ENCODE data around the gene TMEM161A.

TMEM161A gene

DNA sequence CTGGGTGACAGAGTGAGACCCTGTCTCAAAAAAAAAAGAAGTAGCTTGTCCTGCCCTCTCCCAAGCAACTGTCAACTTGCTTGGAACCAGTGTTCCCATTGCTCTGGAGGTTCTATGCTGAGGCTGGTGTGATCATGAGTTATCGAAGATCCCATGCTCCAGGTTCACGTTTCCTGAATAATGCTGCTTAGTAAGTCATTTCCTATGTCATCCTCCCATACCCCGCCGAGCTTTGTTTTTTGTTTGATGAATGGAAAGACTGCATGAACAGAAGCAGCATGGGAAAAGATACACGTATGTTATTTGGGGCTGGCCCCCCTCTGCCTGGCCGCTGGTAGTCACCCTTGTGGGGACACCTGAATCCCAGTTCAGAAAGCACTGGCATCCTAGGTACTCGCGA is 63.2 kb downstream of the TMEM161A start:
- no peaks in the 10 kb centered on the region for H3K36me3 Mint-ChIP-seq (ENCODE audit: low read depth)
- no peak overlapping the region for H3K27ac Mint-ChIP-seq
- no peaks in the 10 kb centered on the region for H3K4me1 Mint-ChIP-seq (ENCODE audit: low read depth)
- H3K4me3 Mint-ChIP-seq, result no peak overlapping the region
- no peaks in the 10 kb centered on the region for H3K9me3 Mint-ChIP-seq
- no peaks in the 10 kb centered on the region for H3K27me3 Mint-ChIP-seq (ENCODE audit: low read depth)

DNA sequence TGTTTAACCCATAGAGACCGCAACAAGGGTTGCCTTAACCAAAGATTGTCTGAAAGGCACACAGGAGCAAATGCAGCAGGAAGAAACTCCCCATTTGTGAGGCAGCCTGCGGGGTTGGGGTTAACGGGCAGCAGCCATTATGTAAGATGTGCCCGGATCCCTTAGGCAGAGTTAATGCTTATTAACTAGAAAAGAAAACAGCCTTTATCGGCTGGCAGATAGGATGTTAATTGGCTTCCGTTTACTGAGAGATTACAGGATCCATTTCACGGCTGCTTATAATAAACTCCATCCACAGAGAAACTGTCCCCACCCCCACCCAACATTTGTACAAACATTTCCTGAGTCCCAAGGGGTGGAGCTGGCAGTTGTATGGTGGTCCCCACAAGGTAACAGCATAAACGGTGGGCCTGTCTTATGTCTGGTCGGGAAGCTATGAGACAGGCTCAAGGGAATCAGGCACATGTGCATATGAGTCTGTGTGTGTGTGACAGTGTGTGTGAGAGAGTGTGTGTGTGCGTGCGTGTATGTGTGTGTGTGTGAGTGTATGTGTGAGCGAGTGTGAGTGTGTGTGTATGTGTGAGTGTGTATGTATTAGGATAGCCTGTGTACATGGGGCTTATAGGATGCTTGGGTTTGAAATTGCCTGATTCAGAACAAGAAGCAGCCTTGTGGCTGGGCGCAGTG is 63.9 kb downstream of the TMEM161A start:
- peaks cover 2% of the 10 kb centered on the region for H3K4me1 Mint-ChIP-seq (ENCODE audit: low read depth)
- no peaks in the 10 kb centered on the region for H3K27me3 Mint-ChIP-seq (ENCODE audit: low read depth)

GRCh38 chr19:19071897-19072296 is 66.4 kb downstream of the TMEM161A start:
- no peak overlapping the region for H3K4me3 Mint-ChIP-seq
- H3K4me1 Mint-ChIP-seq (ENCODE audit: low read depth), result peaks cover 13% of the 10 kb centered on the region
- H3K9me3 Mint-ChIP-seq, result no peaks in the 10 kb centered on the region
- no peaks in the 10 kb centered on the region for H3K27me3 Mint-ChIP-seq (ENCODE audit: low read depth)
- no peaks in the 10 kb centered on the region for H3K36me3 Mint-ChIP-seq (ENCODE audit: low read depth)
- no peak overlapping the region for H3K27ac Mint-ChIP-seq

More for the DNA sequence above, 63.9 kb downstream of the TMEM161A start:
- Mint-ChIP-seq H3K36me3 (ENCODE audit: low read depth) (no peaks in the 10 kb centered on the region), H3K27ac (no peak overlapping the region), H3K9me3 (no peaks in the 10 kb centered on the region), H3K4me3 (no peak overlapping the region)

Data from T-helper 1 cell treated with Interleukin-12 subunit alpha and Interleukin-12 subunit beta and Interleukin-4 antibody, amounts not matched to agents 30 μg/mL and 1 μg/mL, for 36 hours (primary cell).